ENCODE measurements around the gene TMEM184A.

The TMEM184A gene

DNA sequence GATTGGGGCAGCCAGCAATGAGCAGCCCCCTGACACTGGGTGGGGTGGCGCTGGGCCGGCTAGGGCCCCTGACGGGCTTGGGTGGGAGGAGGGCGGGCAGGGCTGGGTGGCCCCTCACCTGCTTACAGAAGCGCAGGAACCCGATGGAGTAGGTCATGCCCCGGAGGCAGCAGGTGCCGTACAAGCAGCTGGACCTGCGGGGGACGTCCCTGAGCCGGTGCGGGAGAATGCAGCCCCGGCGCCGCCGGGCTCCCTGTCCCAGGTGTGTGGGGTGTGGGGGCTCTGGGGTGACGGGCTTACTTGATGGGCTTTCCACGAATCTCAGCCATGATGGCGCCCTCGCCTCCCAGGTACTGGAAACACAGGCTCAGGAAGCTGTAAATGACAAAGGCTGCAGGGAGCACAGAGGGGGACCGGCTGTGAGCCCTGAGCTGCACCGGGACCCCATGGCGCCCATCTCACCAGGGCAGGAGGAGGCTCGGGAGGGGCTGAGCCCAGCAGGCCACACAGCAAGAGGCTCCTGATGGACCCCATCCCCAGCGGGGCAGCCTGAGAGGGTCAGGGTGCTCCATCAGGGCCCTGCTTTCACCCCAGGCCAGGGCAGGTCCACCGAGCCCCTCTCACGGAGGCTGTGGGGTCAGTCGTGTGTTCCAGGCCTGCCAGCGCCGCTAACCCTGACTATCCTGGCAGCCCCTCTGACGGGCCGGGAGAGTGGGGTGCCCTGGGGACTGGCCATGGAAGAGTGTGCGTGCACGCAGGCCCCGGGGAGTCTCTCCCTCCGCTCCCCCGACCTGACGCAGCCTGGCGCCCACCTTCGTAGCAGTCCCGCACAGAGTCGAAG, 5.8 kb downstream of the TMEM184A start:
- no peak overlapping the region for H3K27ac ChIP-seq (ENCODE audit: low read depth, low read length)
- H3K36me3 ChIP-seq (ENCODE audit: insufficient read depth, low read length): no peaks in the 10 kb centered on the region
- H3K4me1 ChIP-seq (ENCODE audit: control insufficient read depth, insufficient read depth, low read length, unreplicated experiment): peaks cover 4% of the 10 kb centered on the region
- no peak overlapping the region for H2AFZ ChIP-seq (ENCODE audit: low read length, unreplicated experiment)
- no peak overlapping the region for H3K4me3 ChIP-seq (ENCODE audit: low read depth, low read length)
- no peaks in the 10 kb centered on the region for H3K79me2 ChIP-seq (ENCODE audit: control insufficient read depth, insufficient read depth, low read length, unreplicated experiment)
- H3K27me3 ChIP-seq (ENCODE audit: insufficient read depth, low read length): no peaks in the 10 kb centered on the region

DNA sequence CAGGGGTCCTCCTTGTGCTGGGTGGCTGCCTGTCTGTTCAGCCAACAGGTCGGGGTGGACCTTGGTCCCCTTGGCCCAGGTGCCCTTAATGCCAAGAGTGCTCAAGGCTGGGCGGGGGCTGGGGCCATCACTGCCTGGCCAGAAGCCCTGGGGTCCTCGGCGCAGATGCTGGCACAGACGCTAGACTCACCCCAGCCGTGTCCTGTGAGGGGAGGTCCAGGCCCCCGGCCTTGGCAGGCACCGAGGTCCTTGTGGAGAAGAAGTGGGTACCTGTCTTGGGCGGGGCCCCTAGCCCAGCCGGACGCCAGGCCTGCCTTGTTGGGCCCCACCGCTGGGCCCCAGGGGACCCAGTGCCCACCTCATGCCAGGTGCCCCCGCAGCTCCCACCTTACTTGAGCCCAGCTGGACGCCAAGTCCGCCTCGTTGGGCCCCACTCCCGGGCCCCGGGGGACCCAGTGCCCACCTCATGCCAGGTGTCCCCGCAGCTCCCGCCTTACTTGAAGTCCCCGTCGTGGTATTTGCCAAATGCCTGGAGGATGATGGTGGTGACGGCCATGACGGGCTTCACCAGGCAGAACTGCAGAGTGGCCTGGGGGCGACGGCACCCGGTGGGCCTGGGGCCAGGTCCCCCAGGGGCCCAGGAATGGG, 6.5 kb downstream of the TMEM184A start:
- Histone ChIP-seq H3K4me1 (ENCODE audit: control insufficient read depth, insufficient read depth, low read length, unreplicated experiment) (no peaks in the 10 kb centered on the region), H2AFZ (ENCODE audit: low read length, unreplicated experiment) (no peak overlapping the region), H3K4me3 (ENCODE audit: low read depth, low read length) (no peak overlapping the region), H3K36me3 (ENCODE audit: insufficient read depth, low read length) (no peaks in the 10 kb centered on the region), H3K79me2 (ENCODE audit: control insufficient read depth, insufficient read depth, low read length, unreplicated experiment) (no peaks in the 10 kb centered on the region), H3K27me3 (ENCODE audit: insufficient read depth, low read length) (no peaks in the 10 kb centered on the region), H3K27ac (ENCODE audit: low read depth, low read length) (no peak overlapping the region)

DNA sequence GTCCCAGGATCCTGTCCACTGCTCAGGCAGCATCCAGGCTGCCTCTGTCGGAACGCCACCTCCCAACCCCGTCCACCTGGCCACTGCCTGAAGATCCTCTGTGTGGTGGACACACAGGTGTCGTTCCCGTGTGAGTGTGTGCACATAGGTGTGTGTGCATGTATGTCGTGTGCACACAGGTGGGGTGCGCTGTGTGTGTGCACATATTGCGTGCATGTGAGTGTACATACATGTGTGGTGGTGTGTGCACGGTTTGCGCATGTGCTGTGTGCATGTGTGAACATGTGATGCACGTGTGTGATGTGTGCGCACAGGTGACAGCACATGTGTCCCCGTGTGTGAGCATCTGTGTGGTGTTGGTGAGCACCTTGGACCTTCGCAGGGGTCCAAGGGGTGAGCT, 7.1 kb downstream of the TMEM184A start:
- Histone ChIP-seq H3K36me3 (ENCODE audit: insufficient read depth, low read length) (no peaks in the 10 kb centered on the region), H3K4me3 (ENCODE audit: low read depth, low read length) (no peak overlapping the region), H3K27me3 (ENCODE audit: insufficient read depth, low read length) (no peaks in the 10 kb centered on the region), H2AFZ (ENCODE audit: low read length, unreplicated experiment) (no peak overlapping the region), H3K4me1 (ENCODE audit: control insufficient read depth, insufficient read depth, low read length, unreplicated experiment) (no peaks in the 10 kb centered on the region), H3K27ac (ENCODE audit: low read depth, low read length) (no peak overlapping the region), H3K79me2 (ENCODE audit: control insufficient read depth, insufficient read depth, low read length, unreplicated experiment) (no peaks in the 10 kb centered on the region)

DNA sequence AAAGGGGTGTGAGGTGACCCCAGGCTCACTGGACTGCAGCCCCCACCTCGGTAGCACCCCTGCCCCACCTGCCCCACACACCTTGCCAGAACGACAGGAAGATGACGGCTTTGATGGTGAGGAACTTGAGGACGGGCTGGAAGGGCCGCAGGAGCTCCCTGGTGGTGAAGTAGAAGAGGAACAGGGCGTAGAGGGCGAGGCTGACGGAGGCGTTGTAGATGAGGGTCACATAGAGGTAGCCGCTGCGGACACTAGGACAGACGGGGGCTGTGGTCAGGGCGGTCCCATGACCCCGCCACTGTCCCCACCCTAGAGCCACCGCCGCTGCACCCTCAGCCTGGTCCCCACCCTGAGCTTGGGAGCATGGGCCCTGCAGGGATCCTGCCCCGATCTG, 7.6 kb downstream of the TMEM184A start:
- H3K4me3 ChIP-seq (ENCODE audit: low read depth, low read length): no peak overlapping the region
- H3K27me3 ChIP-seq (ENCODE audit: insufficient read depth, low read length): no peaks in the 10 kb centered on the region
- no peaks in the 10 kb centered on the region for H3K4me1 ChIP-seq (ENCODE audit: control insufficient read depth, insufficient read depth, low read length, unreplicated experiment)
- no peak overlapping the region for H2AFZ ChIP-seq (ENCODE audit: low read length, unreplicated experiment)
- H3K79me2 ChIP-seq (ENCODE audit: control insufficient read depth, insufficient read depth, low read length, unreplicated experiment): no peaks in the 10 kb centered on the region
- H3K27ac ChIP-seq (ENCODE audit: low read depth, low read length): no peak overlapping the region
- no peaks in the 10 kb centered on the region for H3K36me3 ChIP-seq (ENCODE audit: insufficient read depth, low read length)

DNA sequence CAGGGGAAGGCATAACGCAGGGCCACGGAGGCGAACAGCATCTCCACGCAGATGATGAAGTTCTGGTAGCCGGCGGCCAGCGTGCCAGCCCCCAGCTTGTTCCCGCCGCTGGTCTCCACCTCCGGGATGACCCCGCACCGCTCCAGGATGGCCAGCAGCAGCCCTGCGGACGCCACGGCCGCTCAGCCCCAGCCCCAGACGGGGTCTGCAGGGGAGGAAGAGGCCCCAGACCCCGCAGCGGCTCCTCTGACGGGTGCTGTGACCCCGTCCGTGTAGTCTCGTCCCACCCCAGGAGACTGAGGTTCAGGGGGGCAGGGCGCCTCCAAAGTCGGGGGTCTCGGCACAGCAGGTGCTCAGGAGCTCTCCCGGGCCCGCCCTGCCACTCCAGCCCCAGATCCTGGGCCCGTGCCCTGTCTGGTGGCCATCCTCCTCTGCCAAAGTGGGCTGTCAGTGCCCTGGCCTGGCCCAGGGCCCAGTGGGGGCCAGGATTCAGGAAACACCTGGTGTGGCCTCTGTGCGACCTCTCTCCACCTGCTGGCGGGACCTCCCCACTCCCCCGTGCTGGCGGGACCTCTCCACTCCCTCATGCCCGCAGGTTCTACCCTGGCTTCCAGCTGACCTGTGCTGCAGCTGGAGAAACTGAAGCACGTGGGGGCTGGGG, 8.1 kb downstream of the TMEM184A start:
- Histone ChIP-seq H3K36me3 (ENCODE audit: insufficient read depth, low read length) (no peaks in the 10 kb centered on the region), H3K4me3 (ENCODE audit: low read depth, low read length) (no peak overlapping the region), H3K4me1 (ENCODE audit: control insufficient read depth, insufficient read depth, low read length, unreplicated experiment) (no peaks in the 10 kb centered on the region), H3K27me3 (ENCODE audit: insufficient read depth, low read length) (no peaks in the 10 kb centered on the region), H3K27ac (ENCODE audit: low read depth, low read length) (no peak overlapping the region), H3K79me2 (ENCODE audit: control insufficient read depth, insufficient read depth, low read length, unreplicated experiment) (no peaks in the 10 kb centered on the region), H2AFZ (ENCODE audit: low read length, unreplicated experiment) (no peak overlapping the region)

DNA sequence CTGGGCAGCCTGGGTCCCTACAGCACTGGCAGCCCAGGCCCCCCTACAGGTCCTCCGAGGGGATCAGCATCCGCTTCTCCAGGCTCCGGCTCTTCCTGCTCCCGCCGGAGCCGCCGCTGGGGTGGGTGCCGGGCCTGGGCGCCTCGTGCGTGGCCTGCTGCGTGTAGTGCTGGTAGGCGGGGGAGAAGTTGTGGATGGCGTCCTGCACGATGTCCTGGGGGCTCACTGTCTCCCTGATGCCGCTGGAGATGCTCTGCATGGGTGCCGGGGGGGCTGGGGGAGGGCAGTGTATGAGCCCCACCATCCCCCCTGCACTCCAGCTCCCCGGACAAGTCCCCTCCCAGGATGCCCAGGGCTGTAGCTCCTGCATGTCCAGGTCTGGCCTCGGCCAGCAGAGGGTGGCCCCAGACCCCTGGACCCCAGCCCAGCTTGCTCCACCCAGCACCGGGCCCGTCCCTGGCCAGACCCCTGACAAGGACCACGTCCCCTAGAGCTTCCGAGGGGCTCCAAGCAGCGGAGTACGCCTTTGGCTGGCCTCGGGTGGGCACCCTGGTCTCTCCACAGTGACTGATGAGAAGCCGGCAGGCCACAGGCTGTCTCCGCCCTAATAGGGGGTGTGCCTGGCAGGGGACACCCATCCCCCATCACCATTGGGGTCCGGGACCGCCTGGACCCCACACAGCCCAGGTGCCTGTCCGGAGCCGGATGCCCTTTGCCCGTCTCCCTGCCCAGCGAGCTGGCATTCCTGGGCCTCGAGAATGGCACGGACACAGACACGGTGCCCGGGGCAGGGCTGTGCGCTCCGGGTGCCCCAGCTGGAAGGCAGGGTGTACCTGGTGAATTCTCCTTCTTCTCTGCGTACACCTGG, 8.9 kb downstream of the TMEM184A start:
- Histone ChIP-seq H3K4me3 (ENCODE audit: low read depth, low read length) (no peak overlapping the region), H3K79me2 (ENCODE audit: control insufficient read depth, insufficient read depth, low read length, unreplicated experiment) (no peaks in the 10 kb centered on the region), H3K27me3 (ENCODE audit: insufficient read depth, low read length) (no peaks in the 10 kb centered on the region), H3K27ac (ENCODE audit: low read depth, low read length) (no peak overlapping the region), H3K36me3 (ENCODE audit: insufficient read depth, low read length) (no peaks in the 10 kb centered on the region), H2AFZ (ENCODE audit: low read length, unreplicated experiment) (no peak overlapping the region), H3K4me1 (ENCODE audit: control insufficient read depth, insufficient read depth, low read length, unreplicated experiment) (no peaks in the 10 kb centered on the region)

DNA sequence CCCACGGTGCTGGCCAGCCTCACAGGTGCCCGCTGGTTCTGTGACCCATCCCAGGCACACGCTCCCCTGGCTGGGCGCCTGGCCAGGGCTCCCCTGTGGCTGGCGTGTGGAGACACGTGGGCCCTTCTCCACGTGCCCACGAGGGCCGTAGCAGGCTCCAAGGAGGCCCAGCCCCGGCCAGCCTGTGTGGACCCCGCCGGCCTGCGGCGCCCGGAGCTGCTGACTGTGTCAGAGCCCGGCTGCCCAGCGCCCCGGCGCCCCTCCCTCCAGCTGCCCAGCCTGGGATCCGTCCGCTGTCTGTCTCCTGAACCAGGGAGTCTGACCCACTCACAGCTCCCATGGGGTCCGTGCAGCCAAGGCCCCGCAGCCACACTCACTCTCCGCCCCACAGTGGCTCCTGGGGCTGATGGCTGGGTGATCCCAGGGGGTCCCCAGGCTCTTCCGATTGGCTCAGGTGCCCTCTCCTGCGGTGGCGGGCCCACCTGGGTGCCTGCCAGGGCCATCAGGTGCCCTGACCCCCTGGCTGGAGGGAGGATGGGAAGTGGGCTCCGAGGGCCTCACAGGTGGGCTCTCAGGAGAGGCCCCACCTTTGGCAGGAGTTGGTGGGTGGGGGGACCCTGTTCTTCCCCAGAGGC, 9.6 kb downstream of the TMEM184A start:
- Histone ChIP-seq H3K4me1 (ENCODE audit: control insufficient read depth, insufficient read depth, low read length, unreplicated experiment) (no peaks in the 10 kb centered on the region), H3K4me3 (ENCODE audit: low read depth, low read length) (no peak overlapping the region), H3K27me3 (ENCODE audit: insufficient read depth, low read length) (no peaks in the 10 kb centered on the region), H3K79me2 (ENCODE audit: control insufficient read depth, insufficient read depth, low read length, unreplicated experiment) (no peaks in the 10 kb centered on the region), H2AFZ (ENCODE audit: low read length, unreplicated experiment) (no peak overlapping the region), H3K36me3 (ENCODE audit: insufficient read depth, low read length) (no peaks in the 10 kb centered on the region), H3K27ac (ENCODE audit: low read depth, low read length) (no peak overlapping the region)

DNA sequence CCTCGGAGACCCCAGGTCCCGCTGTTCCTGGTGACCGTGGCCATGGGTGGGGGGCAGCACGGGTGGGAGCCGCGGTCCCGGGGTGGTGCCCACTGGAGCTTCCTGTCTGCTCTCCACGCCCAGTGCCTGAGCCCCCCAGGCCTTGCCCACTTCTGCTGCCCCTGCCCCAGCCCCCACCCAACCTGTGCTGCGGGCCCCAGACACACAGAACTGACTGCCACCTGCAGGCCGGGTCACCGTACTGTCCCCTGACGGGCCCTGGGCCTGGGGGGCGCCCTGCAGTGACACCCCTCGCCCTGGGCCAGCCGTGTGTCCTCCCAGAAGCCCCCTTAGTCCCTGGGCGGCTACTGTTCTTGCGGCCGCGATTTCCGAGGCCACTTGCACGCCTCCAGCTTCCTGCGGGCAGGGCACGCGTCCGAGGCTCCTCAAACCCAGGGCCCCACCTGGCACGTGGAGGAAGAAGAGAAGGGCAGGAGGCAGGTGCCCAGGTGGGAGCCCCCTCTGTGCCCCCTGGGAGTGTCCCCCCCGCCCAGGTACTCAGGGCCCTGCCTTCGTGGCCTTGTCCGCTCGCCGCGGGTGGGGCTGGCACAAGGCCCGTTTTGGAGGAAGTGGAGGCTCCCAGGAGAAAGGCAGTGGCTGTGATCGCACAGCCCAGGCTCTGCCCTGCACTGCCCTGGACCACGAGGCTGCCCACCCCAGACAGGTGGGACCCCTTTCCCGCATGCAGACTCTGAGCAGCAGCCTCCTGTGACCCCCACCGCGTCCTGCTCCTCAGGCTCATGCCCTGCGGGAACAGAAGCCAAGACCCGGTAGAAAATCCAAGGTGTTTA, 10.4 kb downstream of the TMEM184A start:
- no peaks in the 10 kb centered on the region for H3K36me3 ChIP-seq (ENCODE audit: insufficient read depth, low read length)
- H2AFZ ChIP-seq (ENCODE audit: low read length, unreplicated experiment): no peak overlapping the region
- no peak overlapping the region for H3K4me3 ChIP-seq (ENCODE audit: low read depth, low read length)
- no peaks in the 10 kb centered on the region for H3K4me1 ChIP-seq (ENCODE audit: control insufficient read depth, insufficient read depth, low read length, unreplicated experiment)
- no peaks in the 10 kb centered on the region for H3K79me2 ChIP-seq (ENCODE audit: control insufficient read depth, insufficient read depth, low read length, unreplicated experiment)
- no peaks in the 10 kb centered on the region for H3K27me3 ChIP-seq (ENCODE audit: insufficient read depth, low read length)
- no peak overlapping the region for H3K27ac ChIP-seq (ENCODE audit: low read depth, low read length)

DNA sequence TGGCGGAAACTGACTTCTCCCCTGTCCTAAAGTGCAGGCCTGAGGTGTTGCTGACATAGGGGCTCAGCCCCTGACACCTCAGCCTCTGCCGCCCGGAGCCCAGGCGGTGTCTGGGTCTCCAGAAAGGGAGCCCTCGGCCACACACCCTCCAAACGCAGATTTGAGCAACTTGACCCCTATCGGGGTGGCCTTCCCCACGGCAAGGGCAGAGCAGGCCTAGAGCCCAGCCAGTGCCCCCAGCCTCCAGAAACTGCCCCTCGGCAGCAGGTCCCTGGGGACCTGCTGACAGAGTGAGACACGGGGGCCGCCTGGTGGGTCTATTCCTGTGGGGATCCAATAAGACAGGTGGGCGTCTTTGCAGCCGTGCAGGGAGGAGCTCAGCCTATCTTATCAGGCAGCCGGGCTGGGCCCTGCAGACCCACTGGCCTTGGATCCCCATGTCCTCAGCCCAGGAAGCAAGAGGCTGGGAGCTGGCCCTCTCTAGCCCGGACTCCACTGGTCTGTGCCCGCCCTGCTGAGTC, 11.0 kb downstream of the TMEM184A start:
- Histone ChIP-seq H3K36me3 (ENCODE audit: insufficient read depth, low read length) (no peaks in the 10 kb centered on the region), H2AFZ (ENCODE audit: low read length, unreplicated experiment) (no peak overlapping the region), H3K27me3 (ENCODE audit: insufficient read depth, low read length) (no peaks in the 10 kb centered on the region), H3K79me2 (ENCODE audit: control insufficient read depth, insufficient read depth, low read length, unreplicated experiment) (no peaks in the 10 kb centered on the region), H3K4me3 (ENCODE audit: low read depth, low read length) (no peak overlapping the region), H3K4me1 (ENCODE audit: control insufficient read depth, insufficient read depth, low read length, unreplicated experiment) (no peaks in the 10 kb centered on the region), H3K27ac (ENCODE audit: low read depth, low read length) (no peak overlapping the region)

Data from ACC112 (cell line).